HG02852 (cell line): ENCODE measurements around the gene ZNF777.
"Not testable (repeated sequence)": the region's sequence is repeated elsewhere in the genome, so short reads cannot be mapped to it uniquely, and the experiment has no call there.

Experiments used
- ATAC-seq: cut with Tn5 transposase; IDR thresholded peaks from one replicate; pipeline ENCODE4 v1.9.1; 2021; ENCODE audit warnings: mild to moderate bottlenecking, moderate library complexity; ENCODE audit not compliant: unreplicated experiment

Gene ZNF777

GRCh38 chr7:149460493-149461277, at the start of gene ZNF777:
TSS of gene ZNF777 (minus strand) at chr7:149461062. CDS start at chr7:149456022, 5,040 bp downstream.
- peak; percentile 94 for ATAC-seq

- ATAC-seq, result no peak
Measured at GRCh38 chr7:149510248-149510647, 49.4 kb upstream of the ZNF777 start.

- no peak for ATAC-seq
Measured at GRCh38 chr7:149509774-149510173, 48.9 kb upstream of the ZNF777 start.

GRCh38 chr7:149505551-149505950, 44.7 kb upstream of the ZNF777 start:
- ATAC-seq, result no peak

GRCh38 chr7:149501651-149502050, 40.8 kb upstream of the ZNF777 start:
- ATAC-seq, result no peak

- no peak for ATAC-seq
Measured at GRCh38 chr7:149500910-149501309, 40.0 kb upstream of the ZNF777 start.

- ATAC-seq, result no peak
Measured at GRCh38 chr7:149500201-149500600, 39.3 kb upstream of the ZNF777 start.

GRCh38 chr7:149498811-149499210, 37.9 kb upstream of the ZNF777 start:
- no peak for ATAC-seq

- ATAC-seq, result peak; percentile 94
Measured at GRCh38 chr7:149497467-149498261, 36.8 kb upstream of the ZNF777 start, which contains the start of gene ZNF746. TSS of gene ZNF746 (minus strand) at chr7:149497809. CDS start at chr7:149497536, 273 bp downstream.

GRCh38 chr7:149496642-149497391, 36.0 kb upstream of the ZNF777 start:
- ATAC-seq, result peak; percentile 42

GRCh38 chr7:149495785-149496641, 35.2 kb upstream of the ZNF777 start:
- ATAC-seq, result no peak

GRCh38 chr7:149494738-149495368, 34.0 kb upstream of the ZNF777 start:
- no peak for ATAC-seq

GRCh38 chr7:149493975-149494374, 33.1 kb upstream of the ZNF777 start:
- not testable (repeated sequence) for ATAC-seq

- no peak for ATAC-seq
Measured at GRCh38 chr7:149493366-149493765, 32.5 kb upstream of the ZNF777 start.

GRCh38 chr7:149490083-149490760, 29.4 kb upstream of the ZNF777 start:
- ATAC-seq, result no peak

- no peak for ATAC-seq
Measured at GRCh38 chr7:149489391-149490024, 28.6 kb upstream of the ZNF777 start.

- ATAC-seq, result no peak
Measured at GRCh38 chr7:149479568-149479967, 18.7 kb upstream of the ZNF777 start.

GRCh38 chr7:149478754-149479153, 17.9 kb upstream of the ZNF777 start:
- ATAC-seq, result no peak
